Natural killer cell (primary cell): ENCODE data around the gene TMEM255B. TPM values are rescaled to one million over a fixed set of nuclear protein-coding genes. Genes with fewer than 3 reads are reported as not detected.

Source experiments
- ATAC-seq, 3 donors: fragments of 150-1000 bp in 2 of 3; fragments of 200-7000 bp in 1 of 3; cut with Tn5 transposase; 1 replicate in 1 of 3; 2 replicates in 2 of 3; pipeline ENCODE4 v1.10.0; 2021; ENCODE audit warnings: mild to moderate bottlenecking in 2 of 3, moderate library complexity in 2 of 3
- DNase-seq, 2 donors: peaks; one replicate each; pipeline versions ENCODE4 v3.0.0 to v3.0.0-alpha.2; 2013 to 2021; ENCODE audit warnings: mixed read lengths in 1 of 2
- H3K27ac ChIP-seq: one replicate; pipeline ENCODE4 v1.5.1; 2013; ENCODE audit warnings: mild to moderate bottlenecking, low read length
- H3K27me3 ChIP-seq: one replicate; pipeline ENCODE4 v1.6.1; 2013; ENCODE audit warnings: low read length; ENCODE audit not compliant: control insufficient read depth, insufficient read depth
- H3K36me3 ChIP-seq: one replicate; pipeline ENCODE4 v1.6.1; 2013; ENCODE audit warnings: low read length; ENCODE audit not compliant: control insufficient read depth, insufficient read depth
- H3K4me1 ChIP-seq: one replicate; pipeline ENCODE4 v1.6.1; 2013; ENCODE audit warnings: low read length; ENCODE audit not compliant: control insufficient read depth, insufficient read depth
- H3K4me3 ChIP-seq: one replicate; pipeline ENCODE4 v1.5.1; 2013; ENCODE audit warnings: low read length
- H3K9me3 ChIP-seq: one replicate; pipeline ENCODE4 v1.6.1; 2013; ENCODE audit warnings: low read length; ENCODE audit not compliant: control insufficient read depth, insufficient read depth
- H3K27ac Mint-ChIP-seq, 2 donors: one replicate each; pipeline ENCODE4 v1.8.0; 2022; ENCODE audit warnings: mild to moderate bottlenecking in 2 of 2, mixed read lengths in 2 of 2, moderate library complexity in 1 of 2
- H3K27me3 Mint-ChIP-seq, 2 donors: one replicate each; pipeline ENCODE4 v1.8.0; 2022; ENCODE audit warnings: low read depth in 2 of 2, mixed read lengths in 2 of 2
- H3K36me3 Mint-ChIP-seq: one replicate; pipeline ENCODE4 v1.8.0; 2022; ENCODE audit warnings: mixed read lengths
- H3K4me1 Mint-ChIP-seq, 2 donors: one replicate each; pipeline ENCODE4 v1.8.0; 2022; ENCODE audit warnings: mixed read lengths in 2 of 2
- H3K4me3 Mint-ChIP-seq: one replicate; pipeline ENCODE4 v1.8.0; 2022; ENCODE audit warnings: mild to moderate bottlenecking, moderate library complexity, mixed read lengths
- H3K9me3 Mint-ChIP-seq, 2 donors: one replicate each; pipeline ENCODE4 v1.8.0; 2022; ENCODE audit warnings: mixed read lengths in 2 of 2
- WGBS: methylation state at CpG from one replicate; pipeline ENCODE4 v1.1.7; 2013; ENCODE audit warnings: missing lambda C conversion rate; ENCODE audit not compliant: insufficient coverage; 5-methylcytosine and 5-hydroxymethylcytosine counted together
- intact Hi-C: fragments of 100-400 bp; cut with micrococcal nuclease; formaldehyde crosslinking; loops from one replicate; pipeline ENCODE4 v1.14.2; 2022
- total RNA-seq, 4 donors: library from RNA; stranded (reverse); fragments of 120-200 nt in 1 of 4; gene quantifications; one replicate each; pipeline versions ENCODE4 v1.2.3 to v1.2.4, GENCODE V29; 2013 to 2022
- TF ChIP-seq, protein P1 (sequence below): fragments of 200-600 bp; IDR thresholded peaks from one replicate; pipeline ENCODE4 v1.8.0; 2022; ENCODE audit warnings: antibody characterized with exemption

The TMEM255B gene
- total RNA-seq, 3 donors from 2014 or later (not counting 1 experiment from before 2014, with no cell fraction given), result 0.38 to 3.0 (median 1.0) TPM

GRCh38 chr13:113796211-113796963 is 37.4 kb downstream of the TMEM255B start:
- no peaks in the 10 kb centered on the region for H3K4me1 ChIP-seq
- no peak for ATAC-seq
- H3K27ac ChIP-seq, result no peak overlapping the region
- H3K36me3 ChIP-seq, result no peaks in the 10 kb centered on the region
- H3K4me3 ChIP-seq, result no peak overlapping the region
- DNase-seq, result no peak
- intact Hi-C loops, result no loop called here
- H3K9me3 Mint-ChIP-seq, result no peaks in the 10 kb centered on the region
- no peaks in the 10 kb centered on the region for H3K36me3 Mint-ChIP-seq
- H3K9me3 ChIP-seq, result no peaks in the 10 kb centered on the region
- WGBS, result 84% methylated on average over 20 of the region's 20 CpGs
- H3K27me3 Mint-ChIP-seq, result no peaks in the 10 kb centered on the region
- H3K4me3 Mint-ChIP-seq, result no peak overlapping the region
- H3K27ac Mint-ChIP-seq, result no peak overlapping the region
- no peaks in the 10 kb centered on the region for H3K4me1 Mint-ChIP-seq
- TF ChIP-seq, protein P1, sequence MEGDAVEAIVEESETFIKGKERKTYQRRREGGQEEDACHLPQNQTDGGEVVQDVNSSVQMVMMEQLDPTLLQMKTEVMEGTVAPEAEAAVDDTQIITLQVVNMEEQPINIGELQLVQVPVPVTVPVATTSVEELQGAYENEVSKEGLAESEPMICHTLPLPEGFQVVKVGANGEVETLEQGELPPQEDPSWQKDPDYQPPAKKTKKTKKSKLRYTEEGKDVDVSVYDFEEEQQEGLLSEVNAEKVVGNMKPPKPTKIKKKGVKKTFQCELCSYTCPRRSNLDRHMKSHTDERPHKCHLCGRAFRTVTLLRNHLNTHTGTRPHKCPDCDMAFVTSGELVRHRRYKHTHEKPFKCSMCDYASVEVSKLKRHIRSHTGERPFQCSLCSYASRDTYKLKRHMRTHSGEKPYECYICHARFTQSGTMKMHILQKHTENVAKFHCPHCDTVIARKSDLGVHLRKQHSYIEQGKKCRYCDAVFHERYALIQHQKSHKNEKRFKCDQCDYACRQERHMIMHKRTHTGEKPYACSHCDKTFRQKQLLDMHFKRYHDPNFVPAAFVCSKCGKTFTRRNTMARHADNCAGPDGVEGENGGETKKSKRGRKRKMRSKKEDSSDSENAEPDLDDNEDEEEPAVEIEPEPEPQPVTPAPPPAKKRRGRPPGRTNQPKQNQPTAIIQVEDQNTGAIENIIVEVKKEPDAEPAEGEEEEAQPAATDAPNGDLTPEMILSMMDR, result no peak
- H3K27me3 ChIP-seq, result no peaks in the 10 kb centered on the region

GRCh38 chr13:113796964-113797676 is 38.1 kb downstream of the TMEM255B start:
- no peaks in the 10 kb centered on the region for H3K27me3 ChIP-seq
- ATAC-seq (no peak), DNase-seq (no peak)
- Mint-ChIP-seq H3K36me3 (no peaks in the 10 kb centered on the region), H3K9me3 (no peaks in the 10 kb centered on the region), H3K4me1 (no peaks in the 10 kb centered on the region), H3K27ac (no peak overlapping the region), H3K27me3 (no peaks in the 10 kb centered on the region), H3K4me3 (no peak overlapping the region)
- no peak overlapping the region for H3K27ac ChIP-seq
- H3K4me3 ChIP-seq, result no peak overlapping the region
- TF ChIP-seq, protein P1, result no peak
- no peaks in the 10 kb centered on the region for H3K9me3 ChIP-seq
- no peaks in the 10 kb centered on the region for H3K4me1 ChIP-seq
- 94% methylated on average over 30 of the region's 30 CpGs for WGBS
- intact Hi-C loops, result no loop called here
- H3K36me3 ChIP-seq, result no peaks in the 10 kb centered on the region

- H3K36me3 Mint-ChIP-seq, result no peaks in the 10 kb centered on the region
- no peak overlapping the region for H3K4me3 Mint-ChIP-seq
Observed at GRCh38 chr13:113798200-113798811, 39.3 kb downstream of the TMEM255B start.

More at GRCh38 chr13:113798200-113798811, 39.3 kb downstream of the TMEM255B start:
- H3K9me3 Mint-ChIP-seq, result no peaks in the 10 kb centered on the region
- H3K9me3 ChIP-seq, result no peaks in the 10 kb centered on the region
- H3K36me3 ChIP-seq, result no peaks in the 10 kb centered on the region
- no peak for ATAC-seq
- DNase-seq, result no peak
- H3K4me3 ChIP-seq, result no peak overlapping the region
- no peaks in the 10 kb centered on the region for H3K4me1 Mint-ChIP-seq
- H3K4me1 ChIP-seq, result no peaks in the 10 kb centered on the region
- H3K27ac ChIP-seq, result no peak overlapping the region
- intact Hi-C loops, result no loop called here
- TF ChIP-seq, protein P1, result no peak
- H3K27ac Mint-ChIP-seq, result no peak overlapping the region
- 84% methylated on average over 2 of the region's 2 CpGs for WGBS
- no peaks in the 10 kb centered on the region for H3K27me3 Mint-ChIP-seq
- H3K27me3 ChIP-seq, result no peaks in the 10 kb centered on the region
